GM18505 (cell line): ENCODE measurements around the gene DELE1.

Source experiments
- ATAC-seq: cut with Tn5 transposase; IDR thresholded peaks from one replicate; pipeline ENCODE4 v1.9.1; 2021; ENCODE audit not compliant: unreplicated experiment
- POLR2A ChIP-seq: IDR thresholded peaks from 4 replicates; pipeline ENCODE4 v1.6.1; 2011; ENCODE audit warnings: borderline replicate concordance; ENCODE audit not compliant: insufficient read depth, insufficient read length; ENCODE audit errors: extremely low read depth

DELE1 gene

GRCh38 chr5:141904551-141904950, 19.1 kb upstream of the DELE1 start:
- ATAC-seq, result no peak
- no peak for TF ChIP-seq POLR2A

- no peak for ATAC-seq
- no peak for TF ChIP-seq POLR2A
These were observed 17.2 kb upstream of the DELE1 start for GRCh38 chr5:141906517-141906916.

GRCh38 chr5:141906972-141907371, 16.7 kb upstream of the DELE1 start:
- no peak for TF ChIP-seq POLR2A

GRCh38 chr5:141908796-141909195, 14.9 kb upstream of the DELE1 start:
- no peak for TF ChIP-seq POLR2A
- no peak for ATAC-seq

More at GRCh38 chr5:141906972-141907371, 16.7 kb upstream of the DELE1 start:
- no peak for ATAC-seq

GRCh38 chr5:141909212-141909611, 14.5 kb upstream of the DELE1 start:
- no peak for TF ChIP-seq POLR2A
- ATAC-seq, result no peak

- no peak for TF ChIP-seq POLR2A
- no peak for ATAC-seq
These were observed 13.4 kb upstream of the DELE1 start for GRCh38 chr5:141910271-141910673.

GRCh38 chr5:141913560-141914198, 10.0 kb upstream of the DELE1 start:
- TF ChIP-seq POLR2A, result no peak
- no peak for ATAC-seq

GRCh38 chr5:141914199-141914743, 9.4 kb upstream of the DELE1 start:
- no peak for TF ChIP-seq POLR2A
- ATAC-seq, result peak; percentile 69

GRCh38 chr5:141914797-141915196, 8.9 kb upstream of the DELE1 start:
- ATAC-seq, result no peak
- TF ChIP-seq POLR2A, result no peak

GRCh38 chr5:141915881-141916336, 7.8 kb upstream of the DELE1 start:
- no peak for ATAC-seq
- TF ChIP-seq POLR2A, result no peak

GRCh38 chr5:141916522-141916921, 7.1 kb upstream of the DELE1 start:
- no peak for TF ChIP-seq POLR2A
- no peak for ATAC-seq

- ATAC-seq, result no peak
- no peak for TF ChIP-seq POLR2A
These were observed 5.9 kb upstream of the DELE1 start for GRCh38 chr5:141917760-141918159.

- no peak for TF ChIP-seq POLR2A
- ATAC-seq, result no peak
These were observed 4.2 kb upstream of the DELE1 start for GRCh38 chr5:141919218-141920119.
